ENCODE measurements around the gene ZNF70. TPM values are rescaled to one million over a fixed set of nuclear protein-coding genes. Genes with fewer than 3 reads are reported as not detected.

ZNF70 gene
- total RNA-seq: 2.7 and 2.9 TPM in 2 replicates

GRCh38 chr22:23750714-23751440, at the start of gene ZNF70:
ZNF70 (minus strand) TSS chr22:23751112; CDS start chr22:23745140, 5,972 bp downstream.
- Mint-ChIP-seq H3K36me3 (ENCODE audit: low read depth) (peaks cover 3% of the 10 kb centered on the region), H3K4me1 (ENCODE audit: low read depth) (peaks cover 15% of the 10 kb centered on the region), H3K27me3 (ENCODE audit: low read depth) (no peaks in the 10 kb centered on the region), H3K4me3 (ENCODE audit: low read depth) (peak within 1 kb of the TSS; percentile 82), H3K27ac (no peak within 1 kb of the TSS), H3K9me3 (no peaks in the 10 kb centered on the region)
- DNase-seq (ENCODE audit: low spot score): peak; percentile 77
- intact Hi-C loops (cut with micrococcal nuclease): loop anchor here (5.0 kb wide), 1 partner anchor 44 kb away; no protein-coding TSS in a partner anchor

- Mint-ChIP-seq H3K36me3 (ENCODE audit: low read depth) (peaks cover 64% of the 10 kb centered on the region), H3K27ac (no peak overlapping the region), H3K27me3 (ENCODE audit: low read depth) (no peaks in the 10 kb centered on the region), H3K9me3 (no peaks in the 10 kb centered on the region), H3K4me3 (ENCODE audit: low read depth) (no peak overlapping the region), H3K4me1 (ENCODE audit: low read depth) (no peaks in the 10 kb centered on the region)
- intact Hi-C loops (cut with micrococcal nuclease): no loop called here
- no peak for DNase-seq (ENCODE audit: low spot score)
Measured at GRCh38 chr22:23796461-23796860, 45.5 kb upstream of the ZNF70 start.

- intact Hi-C loops (cut with micrococcal nuclease): no loop called here
- Mint-ChIP-seq H3K36me3 (ENCODE audit: low read depth) (peaks cover 51% of the 10 kb centered on the region), H3K4me3 (ENCODE audit: low read depth) (no peak overlapping the region), H3K27me3 (ENCODE audit: low read depth) (no peaks in the 10 kb centered on the region), H3K4me1 (ENCODE audit: low read depth) (peaks cover 8% of the 10 kb centered on the region), H3K27ac (peak overlapping the region; percentile 10), H3K9me3 (no peaks in the 10 kb centered on the region)
- no peak for DNase-seq (ENCODE audit: low spot score)
Measured at GRCh38 chr22:23793326-23793725, 42.4 kb upstream of the ZNF70 start.

GRCh38 chr22:23791738-23792645, 41.1 kb upstream of the ZNF70 start:
- intact Hi-C loops (cut with micrococcal nuclease): no loop called here
- Mint-ChIP-seq H3K9me3 (no peaks in the 10 kb centered on the region), H3K4me1 (ENCODE audit: low read depth) (peaks cover 16% of the 10 kb centered on the region), H3K36me3 (ENCODE audit: low read depth) (peaks cover 47% of the 10 kb centered on the region), H3K27me3 (ENCODE audit: low read depth) (no peaks in the 10 kb centered on the region), H3K27ac (no peak overlapping the region), H3K4me3 (ENCODE audit: low read depth) (no peak overlapping the region)
- no peak for DNase-seq (ENCODE audit: low spot score)

GRCh38 chr22:23790819-23791737, 40.2 kb upstream of the ZNF70 start:
- no peak for DNase-seq (ENCODE audit: low spot score)
- no peaks in the 10 kb centered on the region for H3K27me3 Mint-ChIP-seq (ENCODE audit: low read depth)
- H3K4me1 Mint-ChIP-seq (ENCODE audit: low read depth): peaks cover 22% of the 10 kb centered on the region
- no peak overlapping the region for H3K27ac Mint-ChIP-seq
- H3K9me3 Mint-ChIP-seq: no peaks in the 10 kb centered on the region
- intact Hi-C loops (cut with micrococcal nuclease): no loop called here
- H3K36me3 Mint-ChIP-seq (ENCODE audit: low read depth): peaks cover 39% of the 10 kb centered on the region
- no peak overlapping the region for H3K4me3 Mint-ChIP-seq (ENCODE audit: low read depth)

GRCh38 chr22:23789638-23790037, 38.7 kb upstream of the ZNF70 start:
- Mint-ChIP-seq H3K9me3 (no peaks in the 10 kb centered on the region), H3K4me3 (ENCODE audit: low read depth) (no peak overlapping the region), H3K36me3 (ENCODE audit: low read depth) (peaks cover 29% of the 10 kb centered on the region), H3K4me1 (ENCODE audit: low read depth) (peaks cover 22% of the 10 kb centered on the region), H3K27ac (no peak overlapping the region), H3K27me3 (ENCODE audit: low read depth) (no peaks in the 10 kb centered on the region)
- intact Hi-C loops (cut with micrococcal nuclease): loop anchor here (5.0 kb wide), 1 partner anchor 82 kb away; no protein-coding TSS in a partner anchor
- no peak for DNase-seq (ENCODE audit: low spot score)

- intact Hi-C loops (cut with micrococcal nuclease): loop anchor here (5.0 kb wide), 1 partner anchor 82 kb away; no protein-coding TSS in a partner anchor
- DNase-seq (ENCODE audit: low spot score): no peak
- H3K9me3 Mint-ChIP-seq: no peaks in the 10 kb centered on the region
- H3K4me1 Mint-ChIP-seq (ENCODE audit: low read depth): peaks cover 25% of the 10 kb centered on the region
- no peaks in the 10 kb centered on the region for H3K27me3 Mint-ChIP-seq (ENCODE audit: low read depth)
- peaks cover 25% of the 10 kb centered on the region for H3K36me3 Mint-ChIP-seq (ENCODE audit: low read depth)
- H3K4me3 Mint-ChIP-seq (ENCODE audit: low read depth): peak overlapping the region; percentile 57
- no peak overlapping the region for H3K27ac Mint-ChIP-seq
Measured at GRCh38 chr22:23789121-23789520, 38.2 kb upstream of the ZNF70 start.

GRCh38 chr22:23787910-23788309, 37.0 kb upstream of the ZNF70 start:
- DNase-seq (ENCODE audit: low spot score): no peak
- Mint-ChIP-seq H3K36me3 (ENCODE audit: low read depth) (peaks cover 19% of the 10 kb centered on the region), H3K9me3 (no peaks in the 10 kb centered on the region), H3K4me1 (ENCODE audit: low read depth) (peaks cover 26% of the 10 kb centered on the region), H3K27me3 (ENCODE audit: low read depth) (no peaks in the 10 kb centered on the region), H3K27ac (no peak overlapping the region), H3K4me3 (ENCODE audit: low read depth) (peak overlapping the region; percentile 89)
- intact Hi-C loops (cut with micrococcal nuclease): loop anchor here (2.0 to 5.0 kb wide), 4 partner anchors 19 to 107 kb away; partner anchors contain the start of genes DERL3 and MIF

- intact Hi-C loops (cut with micrococcal nuclease): loop anchor here (2.0 to 5.0 kb wide), 4 partner anchors 19 to 107 kb away; partner anchors contain the start of genes DERL3 and MIF
- Mint-ChIP-seq H3K9me3 (no peaks in the 10 kb centered on the region), H3K4me1 (ENCODE audit: low read depth) (peaks cover 26% of the 10 kb centered on the region), H3K4me3 (ENCODE audit: low read depth) (peak overlapping the region; percentile 89), H3K27me3 (ENCODE audit: low read depth) (no peaks in the 10 kb centered on the region), H3K27ac (peak overlapping the region; percentile 85), H3K36me3 (ENCODE audit: low read depth) (peaks cover 15% of the 10 kb centered on the region)
- DNase-seq (ENCODE audit: low spot score): no peak
Measured at GRCh38 chr22:23787600-23787896, 36.6 kb upstream of the ZNF70 start.

- no peaks in the 10 kb centered on the region for H3K27me3 Mint-ChIP-seq (ENCODE audit: low read depth)
- peak within 1 kb of the TSS; percentile 89 for H3K4me3 Mint-ChIP-seq (ENCODE audit: low read depth)
- no peaks in the 10 kb centered on the region for H3K9me3 Mint-ChIP-seq
- intact Hi-C loops (cut with micrococcal nuclease): loop anchor here (2.0 to 5.0 kb wide), 4 partner anchors 18 to 108 kb away; partner anchors contain the start of genes DERL3 and MIF
- peaks cover 10% of the 10 kb centered on the region for H3K36me3 Mint-ChIP-seq (ENCODE audit: low read depth)
- H3K27ac Mint-ChIP-seq: peak within 1 kb of the TSS; percentile 92
- peak; percentile 82 for DNase-seq (ENCODE audit: low spot score)
- peaks cover 26% of the 10 kb centered on the region for H3K4me1 Mint-ChIP-seq (ENCODE audit: low read depth)
Measured at GRCh38 chr22:23786752-23787599, 36.1 kb upstream of the ZNF70 start, which contains the start of gene SMARCB1. SMARCB1 (plus strand) TSS chr22:23786966; CDS start chr22:23787170, 204 bp downstream.

GRCh38 chr22:23786261-23786710, 35.4 kb upstream of the ZNF70 start:
- H3K4me1 Mint-ChIP-seq (ENCODE audit: low read depth): peaks cover 26% of the 10 kb centered on the region
- H3K27ac Mint-ChIP-seq: peak overlapping the region; percentile 92
- intact Hi-C loops (cut with micrococcal nuclease): loop anchor here (2.0 to 5.0 kb wide), 4 partner anchors 17 to 109 kb away; partner anchors contain the start of genes DERL3 and MIF
- no peak for DNase-seq (ENCODE audit: low spot score)
- H3K9me3 Mint-ChIP-seq: no peaks in the 10 kb centered on the region
- no peaks in the 10 kb centered on the region for H3K27me3 Mint-ChIP-seq (ENCODE audit: low read depth)
- peak overlapping the region; percentile 87 for H3K4me3 Mint-ChIP-seq (ENCODE audit: low read depth)
- peaks cover 6% of the 10 kb centered on the region for H3K36me3 Mint-ChIP-seq (ENCODE audit: low read depth)

Data from activated T-helper 2 cell treated with anti-CD3 and anti-CD28 coated beads, Interferon-gamma antibody, Interleukin-2, Interleukin-4, amounts not matched to agents 10 μg/mL and 5 μg/mL and 100 μg/mL, durations not matched to agents 14 hours and 24 hours and 36 hours (primary cell).